Purkinje cell (primary cell): ENCODE data around the gene TSPOAP1. TPM values are rescaled to one million over a fixed set of nuclear protein-coding genes. Genes with fewer than 3 reads are reported as not detected.

Source experiments
- polyA plus RNA-seq: library from polyadenylated mRNA; unstranded; fragments of >200 nt; fragmentation: Nextera tagmentation; gene quantifications from 2 replicates; pipeline ENCODE4 v1.2.1, GENCODE V29; 2014

The TSPOAP1 gene, protein sequence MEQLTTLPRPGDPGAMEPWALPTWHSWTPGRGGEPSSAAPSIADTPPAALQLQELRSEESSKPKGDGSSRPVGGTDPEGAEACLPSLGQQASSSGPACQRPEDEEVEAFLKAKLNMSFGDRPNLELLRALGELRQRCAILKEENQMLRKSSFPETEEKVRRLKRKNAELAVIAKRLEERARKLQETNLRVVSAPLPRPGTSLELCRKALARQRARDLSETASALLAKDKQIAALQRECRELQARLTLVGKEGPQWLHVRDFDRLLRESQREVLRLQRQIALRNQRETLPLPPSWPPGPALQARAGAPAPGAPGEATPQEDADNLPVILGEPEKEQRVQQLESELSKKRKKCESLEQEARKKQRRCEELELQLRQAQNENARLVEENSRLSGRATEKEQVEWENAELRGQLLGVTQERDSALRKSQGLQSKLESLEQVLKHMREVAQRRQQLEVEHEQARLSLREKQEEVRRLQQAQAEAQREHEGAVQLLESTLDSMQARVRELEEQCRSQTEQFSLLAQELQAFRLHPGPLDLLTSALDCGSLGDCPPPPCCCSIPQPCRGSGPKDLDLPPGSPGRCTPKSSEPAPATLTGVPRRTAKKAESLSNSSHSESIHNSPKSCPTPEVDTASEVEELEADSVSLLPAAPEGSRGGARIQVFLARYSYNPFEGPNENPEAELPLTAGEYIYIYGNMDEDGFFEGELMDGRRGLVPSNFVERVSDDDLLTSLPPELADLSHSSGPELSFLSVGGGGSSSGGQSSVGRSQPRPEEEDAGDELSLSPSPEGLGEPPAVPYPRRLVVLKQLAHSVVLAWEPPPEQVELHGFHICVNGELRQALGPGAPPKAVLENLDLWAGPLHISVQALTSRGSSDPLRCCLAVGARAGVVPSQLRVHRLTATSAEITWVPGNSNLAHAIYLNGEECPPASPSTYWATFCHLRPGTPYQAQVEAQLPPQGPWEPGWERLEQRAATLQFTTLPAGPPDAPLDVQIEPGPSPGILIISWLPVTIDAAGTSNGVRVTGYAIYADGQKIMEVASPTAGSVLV (N-terminal part only)
- polyA plus RNA-seq, result 6.9 and 13.2 TPM in 2 replicates

DNA sequence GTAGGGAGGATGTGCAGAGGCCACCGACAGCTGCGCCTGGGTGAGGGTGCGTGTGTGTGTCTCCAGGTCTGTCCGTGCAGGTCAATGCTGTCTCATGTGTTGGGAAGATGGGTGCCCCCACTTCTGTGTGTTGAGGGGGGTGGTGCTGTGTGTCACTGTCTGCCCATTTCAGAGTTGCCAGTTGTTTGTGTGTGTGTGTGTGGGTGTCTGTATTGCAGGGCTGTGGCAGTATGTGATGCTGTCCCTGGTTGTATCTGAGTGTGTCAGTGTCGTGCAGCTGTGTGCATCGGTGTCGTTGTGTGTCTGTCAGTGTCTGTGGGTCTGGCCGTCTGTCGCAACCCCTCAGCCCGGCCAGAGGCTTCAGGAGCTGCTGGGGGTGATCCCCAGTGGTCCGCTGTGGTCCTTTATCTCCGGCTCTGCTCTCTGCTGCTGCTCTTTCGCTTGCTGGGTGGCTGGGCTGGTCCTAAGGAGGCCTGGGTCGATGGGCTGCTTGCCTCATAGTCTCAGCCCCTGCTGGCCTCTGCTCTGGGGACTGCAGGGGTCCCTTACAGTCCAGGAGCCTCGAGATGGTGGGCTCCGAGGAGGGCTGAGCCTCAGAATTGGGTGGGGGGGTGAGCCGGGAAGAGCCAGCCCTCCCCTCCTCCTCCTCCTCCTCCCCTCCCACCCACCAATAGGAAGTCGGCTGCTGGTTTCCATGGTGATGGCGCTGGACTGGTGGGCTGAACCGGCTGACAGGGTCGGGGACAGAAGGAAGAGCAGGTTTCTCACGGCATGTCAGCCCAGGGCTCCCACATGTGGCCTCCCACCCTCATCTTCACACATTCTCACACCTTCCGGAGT is at the start of gene TSPOAP1:
TSS of gene TSPOAP1 (minus strand) at position 601 of the 840 bp plus-strand sequence. CDS start 875 bp downstream, outside the sequence.

DNA sequence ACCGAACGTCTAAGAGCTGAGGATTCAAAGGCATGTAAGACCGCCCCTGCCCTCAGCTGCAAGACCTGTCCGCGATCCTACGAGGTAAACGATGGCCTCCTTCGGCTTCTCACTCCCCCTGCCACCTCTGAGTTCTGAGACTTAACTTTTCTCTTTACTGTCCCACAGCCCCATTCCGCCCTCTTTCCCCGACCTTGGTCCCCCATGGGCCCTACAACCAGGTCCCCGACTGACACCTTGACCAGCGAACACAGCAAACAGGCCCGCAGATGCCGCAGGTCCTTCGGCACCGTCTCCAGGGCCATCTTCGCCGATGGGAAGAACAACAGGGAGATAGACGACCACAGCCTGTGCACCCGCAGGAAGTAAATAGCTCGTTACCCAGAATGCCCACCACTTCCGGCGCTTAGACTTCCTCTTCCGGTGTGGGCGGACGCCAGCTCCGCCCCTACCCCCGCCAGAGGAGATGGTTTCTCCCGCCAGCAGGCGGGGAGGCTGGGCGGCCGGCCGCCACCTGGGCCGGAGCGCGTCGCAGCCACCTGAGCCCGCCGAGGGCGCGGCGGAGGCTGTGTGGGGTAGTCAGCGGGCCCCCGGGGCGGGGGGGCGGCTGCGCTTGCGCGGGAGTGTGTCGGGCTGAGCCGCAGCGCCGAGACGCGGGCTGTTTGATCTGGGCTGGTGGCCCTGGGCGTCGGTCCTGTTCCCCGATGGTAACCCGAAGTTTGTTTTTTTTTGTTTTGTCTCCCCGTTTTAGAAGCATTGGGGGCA is 23.4 kb upstream of the TSPOAP1 start, which contains the start of gene SUPT4H1:
TSS of gene SUPT4H1 (minus strand) at position 371 of the 765 bp plus-strand sequence. CDS start at position 305, 66 bp downstream.

DNA sequence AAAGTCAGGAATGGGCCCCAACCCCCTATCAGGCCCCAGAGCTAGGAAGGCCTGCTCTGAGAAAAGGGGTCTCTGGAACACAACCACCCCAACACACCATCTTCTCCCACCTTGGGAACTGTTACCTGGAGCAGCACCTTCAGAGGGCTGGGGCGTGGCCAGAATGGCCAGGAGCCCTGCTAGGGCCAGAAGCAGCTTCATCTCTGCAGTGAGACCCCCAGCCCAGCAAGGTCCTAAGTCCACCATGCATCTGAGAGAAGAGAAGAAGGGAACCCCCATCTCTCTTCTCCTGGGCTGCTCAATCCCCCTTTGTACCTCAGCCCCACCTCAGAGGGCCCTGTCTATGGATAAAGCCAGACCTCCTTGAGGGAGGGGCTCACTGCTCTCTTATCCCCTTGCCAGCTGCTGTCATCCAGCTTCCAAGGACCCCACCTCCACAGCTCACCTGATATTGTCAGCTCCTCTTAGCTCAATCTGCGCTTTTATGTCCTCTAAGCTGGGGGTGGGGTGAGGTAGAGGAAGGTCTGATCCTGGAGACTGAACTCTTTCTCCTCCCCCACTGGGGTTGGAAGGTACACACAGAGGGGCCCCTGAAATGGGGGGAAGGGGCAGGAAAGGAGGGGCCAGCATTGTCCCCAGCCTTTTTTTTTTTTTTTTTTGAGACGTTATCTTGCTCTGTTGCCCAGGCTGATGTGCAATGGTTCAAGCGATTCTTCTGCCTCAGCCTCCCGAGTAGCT is 47.9 kb downstream of the TSPOAP1 start, which contains the start of gene MPO:
TSS of gene MPO (minus strand) at position 456 of the 738 bp plus-strand sequence. CDS start at position 279, 177 bp downstream.

Other genes with a start within 250 kb of the TSPOAP1 start
- gene DYNLL2, start 245.4 kb downstream of the TSPOAP1 start, polyA plus RNA-seq, result 8.5 and 10.0 TPM in 2 replicates
- 0.48 TPM in 1 of 2 replicates, not detected in the other for gene OR4D1, start 180.4 kb downstream of the TSPOAP1 start, polyA plus RNA-seq
- gene OR4D2, start 161.8 kb downstream of the TSPOAP1 start, polyA plus RNA-seq, result not detected in 2 replicates
- gene EPX, start 136.1 kb downstream of the TSPOAP1 start, polyA plus RNA-seq, result not detected in 2 replicates
- 4.1 and 7.9 TPM in 2 replicates for gene MKS1, start 109.5 kb downstream of the TSPOAP1 start, polyA plus RNA-seq
- not detected in 2 replicates for gene LPO, start 90.2 kb downstream of the TSPOAP1 start, polyA plus RNA-seq
- gene MPO, start 47.9 kb downstream of the TSPOAP1 start, polyA plus RNA-seq, result 0.52 and 2.9 TPM in 2 replicates
- 34.1 and 47.8 TPM in 2 replicates for gene SUPT4H1, start 23.4 kb upstream of the TSPOAP1 start, polyA plus RNA-seq
- 0.99 and 4.0 TPM in 2 replicates for gene RNF43, start 88.7 kb upstream of the TSPOAP1 start, polyA plus RNA-seq
- not detected in 2 replicates for gene HSF5, start 159.6 kb upstream of the TSPOAP1 start, polyA plus RNA-seq
- gene MTMR4, start 185.8 kb upstream of the TSPOAP1 start, polyA plus RNA-seq, result 34.6 and 37.6 TPM in 2 replicates